NCI-H82 treated with DMSO at 0.1 percent for 48 hours (cell line): ENCODE results near the gene STYXL2.

ENCODE experiments used
- DNase-seq: peaks from one replicate; lab custom pipeline; 2025; ENCODE audit not compliant: unreplicated experiment; lab: John Stamatoyannopoulos, UW

Gene STYXL2

GRCh38 chr1:167077128-167077867 lies 16.6 kb upstream of the STYXL2 start:
- no peak for DNase-seq

GRCh38 chr1:167077868-167078210 lies 16.0 kb upstream of the STYXL2 start:
- DNase-seq, result no peak

GRCh38 chr1:167081594-167082156 lies 12.2 kb upstream of the STYXL2 start:
- no peak for DNase-seq

GRCh38 chr1:167082511-167083027 lies 11.3 kb upstream of the STYXL2 start:
- no peak for DNase-seq

- no peak for DNase-seq
Observed at GRCh38 chr1:167083066-167083665, 10.7 kb upstream of the STYXL2 start.

- no peak for DNase-seq
Observed at GRCh38 chr1:167083871-167084270, 10.0 kb upstream of the STYXL2 start.

GRCh38 chr1:167084757-167085156 lies 9.1 kb upstream of the STYXL2 start:
- DNase-seq, result no peak

GRCh38 chr1:167086033-167086432 lies 7.8 kb upstream of the STYXL2 start:
- no peak for DNase-seq

GRCh38 chr1:167086768-167087167 lies 7.1 kb upstream of the STYXL2 start:
- no peak for DNase-seq

GRCh38 chr1:167088746-167089417 lies 5.0 kb upstream of the STYXL2 start:
- no peak for DNase-seq

- no peak for DNase-seq
Observed at GRCh38 chr1:167089939-167090313, 3.9 kb upstream of the STYXL2 start.

- no peak for DNase-seq
Observed at GRCh38 chr1:167090314-167090942, 3.4 kb upstream of the STYXL2 start, which contains the start of gene GPA33. TSS of gene GPA33 (minus strand) at chr1:167090377. CDS start at chr1:167090287, 90 bp downstream.

- no peak for DNase-seq
Observed at GRCh38 chr1:167092653-167093052, 1.2 kb upstream of the STYXL2 start.

GRCh38 chr1:167094690-167095089 lies 815 bp downstream of the STYXL2 start:
- no peak for DNase-seq

- no peak for DNase-seq
Observed at GRCh38 chr1:167095368-167095767, 1.5 kb downstream of the STYXL2 start.

- DNase-seq, result no peak
Observed at GRCh38 chr1:167099851-167100250, 6.0 kb downstream of the STYXL2 start.

- no peak for DNase-seq
Observed at GRCh38 chr1:167100730-167101129, 6.9 kb downstream of the STYXL2 start.

- DNase-seq, result no peak
Observed at GRCh38 chr1:167101754-167102153, 7.9 kb downstream of the STYXL2 start.

- no peak for DNase-seq
Observed at GRCh38 chr1:167102906-167103573, 9.2 kb downstream of the STYXL2 start.

GRCh38 chr1:167104256-167104633 lies 10.4 kb downstream of the STYXL2 start:
- DNase-seq, result no peak
